Endothelial cell (in vitro differentiated cells): ENCODE measurements around the gene FANCE. TPM values are rescaled to one million over a fixed set of nuclear protein-coding genes. Genes with fewer than 3 reads are reported as not detected.

Experiments
- DNase-seq: peaks from one replicate; pipeline ENCODE4 v3.0.0; 2021; ENCODE audit warnings: low spot score
- H3K27ac Mint-ChIP-seq: one replicate; pipeline ENCODE4 v1.8.0; 2021; ENCODE audit warnings: mixed read lengths, inconsistent platforms; ENCODE audit not compliant: unreplicated experiment
- H3K27me3 Mint-ChIP-seq: one replicate; pipeline ENCODE4 v1.8.0; 2021; ENCODE audit warnings: mild to moderate bottlenecking, moderate library complexity, mixed read lengths, inconsistent platforms; ENCODE audit not compliant: unreplicated experiment
- H3K36me3 Mint-ChIP-seq: one replicate; pipeline ENCODE4 v1.8.0; 2021; ENCODE audit warnings: mild to moderate bottlenecking, low read depth, mixed read lengths, inconsistent platforms; ENCODE audit not compliant: unreplicated experiment
- H3K4me1 Mint-ChIP-seq: one replicate; pipeline ENCODE4 v1.8.0; 2021; ENCODE audit warnings: mild to moderate bottlenecking, mixed read lengths, inconsistent platforms; ENCODE audit not compliant: unreplicated experiment
- H3K4me3 Mint-ChIP-seq: one replicate; pipeline ENCODE4 v1.8.0; 2021; ENCODE audit warnings: mild to moderate bottlenecking, mixed read lengths, inconsistent platforms; ENCODE audit not compliant: unreplicated experiment
- H3K9me3 Mint-ChIP-seq: one replicate; pipeline ENCODE4 v1.8.0; 2021; ENCODE audit warnings: mixed read lengths, inconsistent platforms; ENCODE audit not compliant: unreplicated experiment
- total RNA-seq: library from RNA; stranded (reverse); fragmentation: NEBNext Ultra II Directional; extraction: Animal tissue kit (Norgen Biotek cat#: 25700); gene quantifications from one replicate; pipeline ENCODE4 v1.2.1, GENCODE V29; 2021; ENCODE audit not compliant: unreplicated experiment
- TF ChIP-seq, protein P1 (sequence below): fragments of 200-600 bp; sonication (generic); IDR thresholded peaks from one replicate; pipeline ENCODE4 v1.5.0; 2021; ENCODE audit warnings: antibody characterized with exemption; ENCODE audit not compliant: unreplicated experiment

The FANCE gene
- total RNA-seq, 1 donor from 2014 or later = 21.8 TPM

DNA sequence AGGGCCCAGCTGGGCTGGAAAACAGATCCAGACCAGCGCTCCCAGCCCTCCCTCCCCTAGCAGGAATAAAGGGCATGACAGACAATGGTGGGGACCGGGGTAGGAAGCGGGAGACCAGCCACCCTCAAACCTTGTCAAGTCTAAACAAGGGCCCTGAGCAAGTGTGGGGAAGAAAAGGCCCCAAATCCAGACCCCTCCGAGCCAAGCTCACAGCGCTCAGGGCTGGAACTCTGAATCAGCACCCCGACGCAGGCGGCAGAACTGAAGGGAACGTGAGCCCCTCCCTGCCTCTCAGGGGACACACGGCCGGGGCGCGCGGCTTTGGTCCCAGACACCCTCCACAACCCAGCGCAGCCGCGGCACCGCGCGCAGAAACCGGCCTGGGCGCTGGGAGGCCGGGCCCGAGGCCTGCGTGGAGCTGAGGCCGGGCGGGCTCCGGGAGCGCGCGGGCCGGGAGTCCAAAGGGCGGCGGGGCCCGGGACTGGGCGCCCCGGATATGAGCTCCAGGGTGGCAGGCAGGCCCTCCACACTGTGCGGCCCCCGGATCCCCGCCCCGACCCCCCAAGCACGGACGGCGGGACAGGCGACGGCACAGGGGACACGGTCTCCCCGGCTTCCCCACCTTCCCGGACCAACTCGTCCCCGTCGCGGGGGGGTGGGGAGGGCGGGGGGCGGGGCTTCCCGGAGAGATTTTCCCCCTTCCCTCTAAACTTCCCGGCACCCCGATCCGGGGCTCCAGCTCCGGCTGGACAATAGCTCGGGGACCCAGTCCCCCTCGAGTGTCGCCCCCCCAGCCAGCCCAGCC lies 44.1 kb downstream of the FANCE start:
- no peak overlapping the region for H3K27ac Mint-ChIP-seq
- H3K27me3 Mint-ChIP-seq = peaks cover 29% of the 10 kb centered on the region
- peak overlapping the region; percentile 85 for H3K4me3 Mint-ChIP-seq
- DNase-seq = peak; percentile 40
- TF ChIP-seq, protein P1, sequence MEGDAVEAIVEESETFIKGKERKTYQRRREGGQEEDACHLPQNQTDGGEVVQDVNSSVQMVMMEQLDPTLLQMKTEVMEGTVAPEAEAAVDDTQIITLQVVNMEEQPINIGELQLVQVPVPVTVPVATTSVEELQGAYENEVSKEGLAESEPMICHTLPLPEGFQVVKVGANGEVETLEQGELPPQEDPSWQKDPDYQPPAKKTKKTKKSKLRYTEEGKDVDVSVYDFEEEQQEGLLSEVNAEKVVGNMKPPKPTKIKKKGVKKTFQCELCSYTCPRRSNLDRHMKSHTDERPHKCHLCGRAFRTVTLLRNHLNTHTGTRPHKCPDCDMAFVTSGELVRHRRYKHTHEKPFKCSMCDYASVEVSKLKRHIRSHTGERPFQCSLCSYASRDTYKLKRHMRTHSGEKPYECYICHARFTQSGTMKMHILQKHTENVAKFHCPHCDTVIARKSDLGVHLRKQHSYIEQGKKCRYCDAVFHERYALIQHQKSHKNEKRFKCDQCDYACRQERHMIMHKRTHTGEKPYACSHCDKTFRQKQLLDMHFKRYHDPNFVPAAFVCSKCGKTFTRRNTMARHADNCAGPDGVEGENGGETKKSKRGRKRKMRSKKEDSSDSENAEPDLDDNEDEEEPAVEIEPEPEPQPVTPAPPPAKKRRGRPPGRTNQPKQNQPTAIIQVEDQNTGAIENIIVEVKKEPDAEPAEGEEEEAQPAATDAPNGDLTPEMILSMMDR = no peak
- H3K4me1 Mint-ChIP-seq = peaks cover 32% of the 10 kb centered on the region
- H3K36me3 Mint-ChIP-seq = peaks cover 11% of the 10 kb centered on the region
- H3K9me3 Mint-ChIP-seq = no peaks in the 10 kb centered on the region

DNA sequence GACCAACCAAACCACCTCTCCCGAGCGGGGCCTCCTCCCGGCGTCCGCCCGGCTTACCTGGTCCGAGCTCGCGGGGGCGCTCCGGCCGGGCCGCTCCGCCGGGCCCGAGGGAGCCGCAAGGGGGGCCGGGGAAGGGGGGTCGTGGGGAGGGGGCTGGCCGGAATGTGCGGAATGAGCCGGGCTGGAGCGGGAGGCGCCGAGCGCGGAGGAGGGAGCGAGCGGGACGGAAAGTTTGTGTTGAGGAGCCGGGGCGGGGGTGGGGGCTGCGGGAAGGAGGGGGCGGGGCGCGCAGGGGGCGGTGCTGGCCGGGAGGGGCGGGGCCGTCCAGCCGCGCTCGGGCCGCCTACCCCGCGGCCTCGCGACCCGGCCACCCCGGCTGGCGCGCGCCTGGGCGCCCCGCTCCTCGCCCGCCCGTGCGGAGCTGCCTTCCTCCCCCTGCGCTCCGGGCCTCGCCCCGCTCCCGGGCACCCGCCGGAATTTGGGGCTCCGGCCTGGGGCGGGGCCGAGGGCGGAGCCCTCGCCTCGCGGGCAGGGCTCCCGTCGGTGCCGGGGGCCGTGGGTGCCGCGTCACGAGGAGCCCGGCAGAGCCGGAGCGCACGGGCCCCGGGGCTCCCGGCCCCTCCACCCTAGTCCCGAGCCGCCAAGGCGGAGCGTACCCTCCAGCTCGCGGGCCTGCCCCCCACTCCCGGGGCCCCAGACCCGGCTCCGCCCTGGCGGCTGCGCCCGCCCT lies 44.9 kb downstream of the FANCE start, which contains the start of gene TEAD3:
TSS of gene TEAD3 (minus strand) at position 239 of the 730 bp plus-strand sequence.
- Mint-ChIP-seq H3K4me1 (peaks cover 32% of the 10 kb centered on the region), H3K27me3 (peaks cover 29% of the 10 kb centered on the region), H3K9me3 (no peaks in the 10 kb centered on the region), H3K4me3 (peak within 1 kb of the TSS; percentile 85), H3K27ac (no peak within 1 kb of the TSS), H3K36me3 (peaks cover 11% of the 10 kb centered on the region)
- TF ChIP-seq, protein P1 = no peak
- peak; percentile 64 for DNase-seq

DNA sequence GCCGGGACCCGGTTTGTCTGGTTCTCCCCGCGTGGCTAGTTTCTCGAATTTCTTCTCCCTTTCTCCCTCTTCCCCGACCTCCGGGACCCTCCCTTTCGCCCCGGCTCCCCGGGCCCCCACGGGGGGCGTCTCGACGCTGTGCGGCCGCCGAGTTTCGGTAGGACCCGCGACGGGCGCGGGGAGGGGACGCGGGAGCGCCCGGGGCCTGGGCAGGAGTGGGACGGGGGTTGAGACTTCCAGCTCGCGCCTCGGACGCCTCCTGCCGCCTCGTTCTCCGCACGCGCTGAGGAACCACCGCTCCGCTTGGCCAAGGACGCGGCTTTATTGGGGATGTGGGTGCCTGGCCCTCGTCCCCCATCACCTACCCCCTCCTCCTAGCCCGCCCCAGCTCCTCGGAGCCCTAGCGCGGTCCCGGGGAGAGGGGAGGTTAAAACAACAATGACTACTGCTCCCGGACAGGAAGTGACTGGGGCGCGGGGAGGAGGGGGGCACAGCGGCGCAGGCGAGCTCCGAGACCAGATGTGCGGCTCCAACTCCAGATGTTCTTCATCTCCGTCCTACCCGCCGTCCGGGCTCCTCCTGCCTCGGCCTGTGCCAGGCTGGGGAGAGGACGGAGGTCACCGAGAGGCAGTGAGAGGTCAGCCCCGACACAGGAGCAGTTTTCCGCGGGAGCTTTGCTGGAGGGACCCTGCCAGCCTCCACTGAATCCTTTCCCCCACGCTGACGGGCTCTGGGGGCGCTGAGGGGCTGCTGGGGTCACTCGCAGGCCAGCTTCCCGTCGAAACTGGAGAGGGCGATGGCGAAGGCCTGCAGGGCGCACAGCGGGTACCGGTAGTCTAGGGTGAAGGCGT lies 45.7 kb downstream of the FANCE start:
- DNase-seq = peak; percentile 46
- TF ChIP-seq, protein P1 = no peak
- H3K4me1 Mint-ChIP-seq = peaks cover 29% of the 10 kb centered on the region
- no peak overlapping the region for H3K27ac Mint-ChIP-seq
- H3K36me3 Mint-ChIP-seq = peaks cover 11% of the 10 kb centered on the region
- H3K27me3 Mint-ChIP-seq = peaks cover 27% of the 10 kb centered on the region
- no peak overlapping the region for H3K4me3 Mint-ChIP-seq
- no peaks in the 10 kb centered on the region for H3K9me3 Mint-ChIP-seq

DNA sequence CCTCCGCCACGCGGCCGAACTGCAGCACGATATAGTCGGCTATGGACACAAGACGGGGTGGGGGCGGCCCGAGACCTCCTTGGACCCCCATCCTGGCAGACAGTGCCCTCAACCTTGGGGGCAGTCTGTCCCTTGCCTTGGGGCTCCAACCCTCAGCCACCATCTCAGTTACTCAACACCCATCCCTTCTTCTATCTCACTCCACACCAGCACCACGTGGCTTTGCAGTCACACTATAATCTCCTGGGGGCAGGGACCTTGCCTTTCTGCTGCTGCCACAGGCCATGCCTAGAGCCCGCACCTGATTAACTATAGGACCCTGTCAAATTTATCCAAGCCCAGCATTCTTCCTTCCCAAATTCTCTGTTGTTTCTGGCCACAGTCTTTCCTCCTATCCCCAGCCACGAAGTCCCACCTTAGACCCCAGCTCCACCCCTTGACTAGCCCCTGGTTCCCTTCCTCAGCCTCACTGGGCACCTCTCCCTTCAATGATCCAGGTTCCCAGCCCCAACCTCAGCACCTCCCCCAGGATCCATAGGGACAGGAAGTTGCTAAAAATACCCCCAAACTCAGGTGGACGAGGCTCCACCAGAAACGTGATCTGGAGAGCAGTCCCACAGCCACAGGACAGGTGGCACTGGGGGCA lies 46.4 kb downstream of the FANCE start:
- Mint-ChIP-seq H3K36me3 (peaks cover 6% of the 10 kb centered on the region), H3K27ac (peak overlapping the region; percentile 81), H3K4me1 (peaks cover 22% of the 10 kb centered on the region), H3K27me3 (peaks cover 22% of the 10 kb centered on the region), H3K4me3 (peak overlapping the region; percentile 86), H3K9me3 (no peaks in the 10 kb centered on the region)
- DNase-seq = no peak
- TF ChIP-seq, protein P1 = no peak
